LoVo (cell line): ENCODE measurements around the gene GUCD1.

Source experiments
- DNase-seq: peaks from one replicate; pipeline ENCODE4 v3.0.0-alpha.2; 2016; ENCODE audit warnings: low spot score

GUCD1 gene

DNA sequence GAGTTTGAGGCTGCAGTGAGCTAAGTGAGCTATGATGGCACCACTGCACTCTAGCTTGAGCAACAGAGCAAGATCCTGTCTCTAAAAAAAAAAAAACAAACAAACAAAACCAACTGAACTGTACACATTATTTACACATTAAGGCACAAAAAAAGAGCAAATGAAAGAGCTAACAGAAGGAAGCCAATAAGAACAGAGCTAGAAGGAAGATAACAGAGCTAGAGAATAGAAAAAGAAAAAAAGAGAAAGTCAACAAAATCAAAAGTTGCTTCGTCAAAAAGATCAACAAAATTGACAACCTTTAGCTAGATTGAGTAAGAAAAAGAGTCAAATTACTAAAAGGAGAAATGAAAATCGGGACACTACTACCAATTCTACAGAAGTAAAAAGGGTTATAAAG is 25.0 kb downstream of the GUCD1 start:
- no peak for DNase-seq

DNA sequence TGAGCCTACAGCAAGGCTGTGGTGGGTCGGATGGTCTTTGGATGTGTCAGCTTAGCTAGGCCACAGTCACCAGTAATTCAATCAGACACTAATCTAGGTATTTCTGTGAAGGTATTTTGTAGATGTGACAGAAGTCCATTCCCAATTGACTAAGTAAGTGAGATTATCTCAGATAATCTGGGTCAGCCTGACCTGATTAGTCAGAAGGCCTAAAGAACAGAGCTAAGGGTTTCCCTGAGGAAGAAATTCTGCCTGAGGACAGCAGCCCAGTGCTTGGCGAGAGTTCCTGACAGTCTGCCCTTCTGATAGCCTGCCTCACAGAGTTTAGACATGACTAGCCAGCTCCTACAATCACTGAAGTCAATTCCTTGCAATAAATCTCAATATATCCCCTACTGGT is 28.7 kb downstream of the GUCD1 start:
- DNase-seq, result no peak

DNA sequence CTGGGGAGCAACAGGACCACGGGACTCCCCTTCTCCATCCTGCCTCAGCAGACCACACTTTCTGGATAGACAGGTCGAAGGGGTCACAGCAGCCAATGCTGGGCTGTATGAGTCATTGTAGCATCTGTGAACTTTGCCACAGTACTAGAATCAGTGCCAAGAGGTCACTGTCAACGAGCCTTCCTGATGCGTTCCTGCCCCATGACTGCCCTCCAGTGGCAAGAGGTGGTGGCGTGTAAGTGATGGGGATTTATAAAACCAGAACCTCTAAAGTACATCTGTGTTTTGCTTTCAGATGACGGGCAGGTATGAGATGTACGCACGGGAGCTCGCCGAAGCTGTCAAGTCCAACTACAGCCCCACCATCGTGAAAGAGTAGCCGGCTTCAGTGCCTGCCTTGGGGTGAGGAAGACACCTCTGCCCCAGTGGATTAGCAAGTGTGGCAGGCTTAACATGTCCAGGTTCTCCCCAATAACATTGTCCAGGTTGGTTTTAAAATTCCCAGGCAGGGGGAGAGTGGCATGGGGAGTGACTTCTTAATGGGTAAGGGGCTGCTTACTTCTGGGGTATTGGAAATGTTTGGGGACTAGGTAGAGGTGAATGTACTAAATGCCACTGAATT is 29.4 kb downstream of the GUCD1 start:
- DNase-seq, result peak; percentile 73

DNA sequence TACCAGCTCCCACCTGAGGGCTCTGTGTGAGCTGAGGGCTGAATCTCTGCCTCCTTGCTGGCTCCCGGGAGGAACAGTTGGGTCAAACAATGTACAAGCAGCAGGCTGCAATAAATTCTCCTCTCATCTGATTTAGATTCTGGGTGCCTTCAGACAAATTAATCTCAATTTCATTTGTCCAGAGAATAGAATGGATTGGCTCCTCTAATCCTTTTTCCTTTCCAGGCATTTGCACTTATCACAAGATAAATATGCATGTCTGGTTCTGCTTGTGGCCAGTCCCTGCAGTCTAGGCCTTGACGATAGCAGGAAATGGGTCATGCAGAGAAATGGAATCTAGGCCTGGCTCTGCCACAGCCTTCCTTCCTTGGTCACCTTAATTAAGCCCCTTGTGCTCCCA is 31.1 kb downstream of the GUCD1 start:
- DNase-seq, result no peak

DNA sequence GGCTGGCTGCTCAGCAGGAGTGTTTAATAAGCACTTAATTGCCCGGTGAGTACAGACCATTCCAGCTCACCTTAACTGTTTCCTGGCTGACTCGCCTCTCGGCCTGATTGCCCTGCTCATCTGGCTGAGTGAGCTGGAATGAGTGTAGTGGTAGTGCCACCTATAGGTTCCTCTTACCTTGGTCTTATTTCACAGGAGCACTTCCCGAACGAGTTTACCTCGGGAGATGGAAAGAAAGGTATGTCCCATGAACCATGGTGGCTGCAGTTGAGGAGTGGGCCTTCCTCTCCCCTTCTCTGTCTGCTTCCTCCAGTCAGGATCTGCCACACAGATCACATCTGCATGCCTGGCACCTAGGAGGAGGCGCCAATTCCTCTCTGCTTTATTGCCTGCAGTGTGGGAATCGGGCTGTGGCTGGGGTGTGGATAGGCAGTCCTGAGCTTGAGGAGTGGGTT is 33.1 kb downstream of the GUCD1 start:
- DNase-seq, result peak; percentile 69

DNA sequence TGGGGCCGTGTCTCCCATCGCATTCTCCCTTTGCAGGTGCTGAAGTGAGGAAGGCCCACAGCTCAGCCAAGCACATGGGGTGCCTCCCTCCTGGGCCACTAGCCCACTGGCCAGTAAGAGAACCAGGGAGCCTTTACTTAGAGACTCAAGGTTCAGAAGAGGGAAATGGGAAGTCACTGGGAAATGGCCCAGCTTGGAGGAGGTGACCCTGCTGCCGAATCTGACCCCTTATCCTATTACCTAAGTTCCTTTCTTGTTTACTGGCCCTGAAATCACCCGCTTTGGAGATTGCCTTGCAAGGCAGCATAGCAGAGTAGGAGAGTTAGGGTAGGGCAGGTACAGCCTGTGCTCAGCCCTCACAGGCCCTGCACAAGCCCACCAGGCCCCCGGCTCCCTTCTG is 35.4 kb downstream of the GUCD1 start:
- no peak for DNase-seq

DNA sequence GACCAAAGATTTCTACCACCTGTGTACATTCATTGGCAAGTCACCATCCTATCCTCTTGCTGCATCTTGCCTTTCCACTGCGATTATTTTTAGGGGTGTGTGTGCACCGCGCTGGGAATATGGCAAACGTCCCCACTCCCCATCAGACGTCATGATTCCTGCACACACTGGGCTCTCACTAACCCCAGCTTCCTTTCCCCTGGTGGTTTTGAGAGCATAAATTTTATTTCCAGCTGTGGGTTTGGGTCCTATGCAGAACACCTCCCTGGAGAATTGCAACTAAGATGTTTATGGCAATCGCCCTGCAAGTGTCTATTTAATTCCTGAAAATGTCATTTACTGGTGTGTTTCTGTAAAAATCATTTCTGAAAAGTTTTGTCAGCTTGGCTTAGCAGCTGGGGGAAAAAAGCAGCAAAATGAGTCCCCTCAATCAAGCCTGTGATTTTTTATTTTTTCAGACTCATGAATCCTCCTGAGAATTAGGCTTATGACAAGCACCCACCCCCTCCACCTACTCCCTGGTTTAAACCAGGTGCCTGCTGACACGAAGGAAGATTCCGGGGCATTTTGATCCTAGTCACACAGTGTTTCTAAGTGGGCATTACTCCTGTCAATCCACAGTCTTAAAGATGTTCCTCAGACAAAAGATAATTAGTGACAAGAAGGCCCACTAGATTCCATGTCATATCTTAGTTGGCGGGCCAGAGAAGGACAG is 36.0 kb downstream of the GUCD1 start:
- no peak for DNase-seq

DNA sequence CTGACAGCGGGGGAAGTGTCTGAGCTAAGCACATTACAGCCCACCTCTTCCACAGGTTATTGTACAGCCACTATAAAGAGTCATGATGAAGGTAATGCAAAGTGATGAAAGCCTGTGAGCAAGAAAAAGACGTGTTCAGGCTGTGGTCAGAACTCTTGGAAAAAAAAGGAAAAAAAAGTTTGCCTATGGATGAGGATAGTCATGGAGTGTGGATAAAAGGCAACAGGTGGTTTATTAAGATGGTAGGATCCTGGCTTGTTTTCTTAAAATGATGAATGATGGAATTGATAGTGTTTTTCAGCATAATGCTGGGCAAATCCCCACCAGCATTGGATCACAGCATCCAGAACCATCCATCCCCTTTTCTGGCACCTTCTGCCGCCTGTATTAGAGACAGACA is 36.7 kb downstream of the GUCD1 start:
- DNase-seq, result no peak

DNA sequence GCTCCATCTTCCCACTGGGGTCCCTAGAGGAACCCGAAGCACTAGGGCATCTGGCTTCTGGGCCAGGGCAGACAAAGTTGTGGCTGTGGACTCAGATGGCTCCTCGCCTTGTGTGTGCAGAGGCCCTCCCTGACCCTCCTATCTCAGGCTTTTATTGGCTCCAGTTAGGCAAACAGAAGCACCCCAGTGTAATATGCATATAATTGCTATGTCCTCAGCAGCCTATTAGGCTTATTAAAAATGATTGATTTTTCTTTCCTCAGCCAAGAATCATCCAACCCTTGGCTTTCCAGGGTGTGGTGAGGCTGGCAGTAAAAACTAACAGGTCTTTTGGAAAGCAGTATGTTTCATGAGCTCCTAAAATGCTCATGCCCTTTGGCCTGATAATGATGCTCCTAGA is 37.5 kb downstream of the GUCD1 start:
- no peak for DNase-seq

DNA sequence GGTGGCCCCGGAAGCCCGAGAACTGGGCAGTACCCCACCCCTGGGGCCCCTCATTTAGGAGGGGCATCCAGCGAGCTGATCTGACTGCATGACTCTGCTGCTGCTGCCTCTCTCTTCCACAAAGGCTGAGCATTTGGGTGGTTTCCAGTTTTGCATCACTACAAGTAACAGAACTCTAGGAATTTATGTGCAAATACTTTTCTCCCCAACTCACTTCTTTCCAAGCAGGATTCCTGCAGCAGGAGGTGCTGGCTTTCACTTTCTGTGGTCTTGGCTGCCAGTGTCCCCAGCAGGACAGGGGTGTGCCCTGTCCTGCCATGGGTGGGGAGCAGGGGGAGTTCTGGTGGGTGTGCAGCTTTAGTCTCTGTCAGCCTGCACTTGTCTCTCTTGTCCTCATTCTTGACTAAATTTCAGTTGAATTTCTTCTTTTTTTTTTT is 38.6 kb downstream of the GUCD1 start:
- DNase-seq, result peak; percentile 8

DNA sequence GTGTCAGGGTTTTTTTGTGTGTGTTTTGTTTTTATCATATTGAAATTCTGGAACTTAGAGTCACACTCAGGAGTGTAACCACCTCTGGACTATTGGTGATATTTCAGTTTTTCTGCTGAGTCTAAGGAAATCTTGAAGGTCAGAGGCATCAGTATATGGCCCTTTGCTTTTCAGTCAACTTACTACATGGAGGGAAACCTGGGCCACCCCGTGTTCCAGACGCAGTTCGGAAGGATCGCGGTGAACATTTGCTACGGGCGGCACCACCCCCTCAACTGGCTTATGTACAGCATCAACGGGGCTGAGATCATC is 40.0 kb downstream of the GUCD1 start:
- no peak for DNase-seq

DNA sequence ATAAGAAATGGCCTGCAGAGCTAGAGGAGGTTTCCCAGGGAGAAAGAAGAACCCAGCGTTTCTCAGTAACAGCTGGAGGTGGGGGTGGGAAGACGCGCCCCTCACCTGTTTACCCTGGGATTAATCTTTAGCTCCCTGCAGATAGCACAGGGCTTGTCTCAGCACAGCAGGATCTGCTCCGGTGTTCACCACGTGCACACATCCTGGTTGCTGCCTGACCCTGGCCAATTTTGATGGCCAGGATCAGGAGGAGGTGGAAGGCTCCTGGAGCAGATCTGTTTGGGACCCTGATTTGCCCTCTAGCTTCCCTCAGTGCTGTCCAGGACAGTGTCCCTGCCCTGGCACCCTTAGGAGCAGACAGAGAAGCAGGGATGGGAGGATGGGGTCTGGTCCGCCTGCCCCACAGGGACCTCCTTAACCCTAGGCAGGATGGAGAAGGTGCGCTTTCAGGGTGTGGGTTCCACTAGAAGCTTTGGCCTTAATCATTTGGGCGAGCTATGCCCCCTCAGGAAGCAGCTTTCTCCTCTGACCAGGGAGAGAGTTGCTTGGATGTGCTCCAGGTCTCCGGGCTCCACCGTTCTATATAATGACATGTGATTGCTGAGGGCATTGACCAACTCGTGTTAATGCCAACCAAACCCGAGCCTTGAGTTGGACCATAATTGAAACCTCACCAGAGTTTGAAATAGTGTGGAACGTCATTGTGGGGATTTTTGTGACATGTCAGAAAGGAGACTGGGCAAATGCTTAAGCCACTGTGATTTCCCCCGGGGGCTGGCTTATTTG is 40.5 kb downstream of the GUCD1 start:
- DNase-seq, result no peak

DNA sequence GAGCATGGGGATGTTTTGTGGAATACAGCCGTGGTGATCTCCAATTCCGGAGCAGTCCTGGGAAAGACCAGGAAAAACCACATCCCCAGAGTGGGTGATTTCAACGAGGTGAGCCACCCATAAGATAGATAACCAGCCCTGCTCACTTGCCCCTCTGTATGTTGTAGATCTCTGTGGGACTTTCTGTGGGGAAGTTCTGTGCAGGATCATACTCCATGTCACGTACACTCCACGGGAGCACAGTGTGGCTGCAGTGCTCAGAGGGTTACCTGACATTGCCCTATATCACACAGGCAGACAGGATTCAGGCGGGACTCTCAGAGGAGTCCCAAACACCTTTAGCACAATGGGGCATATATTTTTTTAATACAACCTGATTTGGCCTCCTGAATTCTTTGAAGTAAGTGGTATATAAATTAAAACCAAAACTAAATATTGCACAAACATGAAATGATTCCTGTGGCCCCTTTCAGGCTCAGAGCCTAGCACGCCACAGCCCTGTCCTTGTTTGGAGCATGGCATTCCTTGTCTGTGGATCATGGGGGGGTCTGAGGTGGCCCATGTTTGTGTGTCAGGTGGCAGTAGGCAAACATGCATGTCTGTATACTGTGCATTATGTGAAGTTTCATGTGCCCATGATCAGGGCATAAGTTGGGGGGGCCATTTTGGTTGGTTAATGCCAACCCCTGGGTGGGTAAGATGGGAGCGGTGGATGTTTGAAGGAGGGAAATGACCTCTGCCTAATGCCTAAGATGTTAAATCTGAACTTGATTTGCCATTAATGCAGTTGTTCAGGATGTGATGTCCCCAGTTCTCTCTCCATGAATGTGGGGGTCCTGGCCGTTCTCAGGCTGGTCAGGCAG is 41.3 kb downstream of the GUCD1 start:
- no peak for DNase-seq

DNA sequence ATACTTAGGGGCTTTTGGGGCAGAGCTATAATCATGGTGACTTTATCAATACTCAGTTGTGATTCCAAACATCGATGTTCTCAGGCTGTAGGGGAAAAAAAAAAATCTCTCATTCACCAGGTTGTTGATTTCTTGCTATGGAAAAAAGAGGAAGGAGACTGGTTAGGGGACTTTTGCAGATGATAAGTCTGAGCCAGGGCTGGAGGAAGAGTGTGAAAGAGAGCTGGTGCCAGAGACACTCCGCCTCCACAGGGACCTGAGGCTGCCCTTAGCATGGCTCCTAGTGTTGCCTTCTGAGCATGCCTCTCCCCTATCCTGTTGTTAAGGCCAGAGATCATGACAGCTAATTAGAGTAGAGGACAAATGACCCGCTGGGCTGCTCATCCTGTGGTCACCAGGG is 42.9 kb downstream of the GUCD1 start:
- no peak for DNase-seq

DNA sequence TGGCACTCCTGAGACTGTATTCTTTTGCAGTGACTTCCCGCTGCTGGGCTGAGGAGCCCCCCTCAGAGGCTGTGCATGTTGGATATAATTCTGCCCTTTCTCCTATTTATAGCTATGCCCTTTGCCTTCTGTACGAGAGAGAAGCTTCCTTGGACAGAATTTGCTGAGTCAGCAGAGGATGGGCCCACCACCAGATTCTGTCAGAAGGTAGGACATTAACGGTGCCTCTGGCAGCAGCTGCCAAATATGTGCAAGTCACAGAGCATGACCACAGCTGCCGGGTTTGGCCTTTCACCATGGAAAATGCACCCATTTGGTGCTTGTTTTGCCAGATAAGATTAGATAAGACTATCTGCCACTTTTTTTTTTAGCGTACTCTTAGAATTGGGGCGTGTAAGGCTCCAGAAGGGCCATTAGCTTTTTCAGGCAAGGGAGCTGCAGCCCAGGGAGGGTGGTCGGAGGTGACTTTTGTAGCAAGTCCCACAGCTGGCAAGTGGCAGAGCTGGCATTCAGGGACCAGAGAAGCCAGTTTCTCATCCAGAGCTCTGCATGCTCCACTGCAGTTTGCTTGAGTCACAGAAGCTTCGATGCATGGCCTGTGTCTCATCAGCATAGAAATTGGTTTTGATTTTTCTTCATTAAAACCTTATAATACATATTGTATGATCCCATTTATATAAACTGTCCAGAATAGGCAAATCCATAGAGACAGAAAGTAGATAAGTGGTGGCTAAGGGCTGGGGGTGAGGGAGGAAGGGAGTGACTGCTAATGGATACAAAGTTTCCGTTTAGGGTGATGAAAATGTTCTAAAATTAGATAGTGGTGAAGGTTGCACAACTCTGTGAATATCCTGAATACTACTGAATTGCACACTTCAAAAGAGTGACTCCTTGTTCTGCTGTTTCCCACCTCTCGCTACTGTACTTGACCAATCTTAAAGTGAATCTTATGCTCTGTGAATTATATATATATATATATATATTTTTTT is 44.0 kb downstream of the GUCD1 start:
- no peak for DNase-seq

DNA sequence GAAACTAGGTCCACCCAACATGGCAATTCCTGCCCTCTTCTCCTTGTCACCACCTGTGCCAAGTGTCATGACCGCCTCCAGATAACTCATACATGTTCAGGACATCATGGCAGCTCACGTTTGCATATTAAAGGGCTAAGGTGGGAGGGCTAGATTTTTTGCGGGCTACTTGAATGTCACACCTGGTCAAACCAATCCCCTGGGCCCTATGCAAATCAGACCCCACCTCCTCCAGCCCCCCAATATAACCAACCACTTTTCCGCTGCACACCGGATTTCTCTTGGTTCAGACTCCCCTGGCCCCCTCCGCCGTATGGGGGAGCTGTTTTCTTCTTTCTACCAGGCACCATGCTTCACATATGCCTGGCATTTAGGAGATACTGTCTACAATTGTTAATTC is 47.2 kb downstream of the GUCD1 start:
- no peak for DNase-seq

DNA sequence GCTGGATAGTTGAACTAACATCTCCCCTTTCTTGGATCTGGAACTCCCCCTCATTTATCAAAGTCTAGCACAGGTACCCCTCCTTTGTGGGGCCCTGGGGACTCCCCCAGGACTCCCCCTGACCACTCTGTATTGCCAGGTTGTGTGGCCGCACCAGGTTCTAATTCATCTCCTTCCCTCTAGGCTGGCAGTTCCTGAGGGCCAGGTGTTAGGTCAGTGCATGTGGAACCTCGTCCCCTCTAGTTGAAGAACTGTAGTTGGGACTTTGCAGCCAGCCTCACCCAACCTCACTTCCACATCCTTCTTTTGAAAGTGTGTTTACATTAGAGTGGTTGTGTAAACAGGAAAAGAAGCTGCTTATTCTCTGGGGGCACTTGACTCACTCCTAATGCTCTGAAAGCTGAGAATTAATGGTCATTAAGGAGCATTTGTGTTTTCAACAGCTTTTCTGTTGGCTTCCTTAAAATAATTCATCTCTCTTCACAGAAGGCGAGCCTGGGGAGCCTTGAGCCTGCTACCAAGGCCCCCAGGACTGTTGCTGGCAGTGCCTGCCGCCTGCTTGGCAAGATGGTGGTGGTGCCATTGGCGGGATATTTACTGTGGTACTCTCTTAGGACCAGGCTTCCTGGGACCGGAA is 48.0 kb downstream of the GUCD1 start:
- peak; percentile 48 for DNase-seq

DNA sequence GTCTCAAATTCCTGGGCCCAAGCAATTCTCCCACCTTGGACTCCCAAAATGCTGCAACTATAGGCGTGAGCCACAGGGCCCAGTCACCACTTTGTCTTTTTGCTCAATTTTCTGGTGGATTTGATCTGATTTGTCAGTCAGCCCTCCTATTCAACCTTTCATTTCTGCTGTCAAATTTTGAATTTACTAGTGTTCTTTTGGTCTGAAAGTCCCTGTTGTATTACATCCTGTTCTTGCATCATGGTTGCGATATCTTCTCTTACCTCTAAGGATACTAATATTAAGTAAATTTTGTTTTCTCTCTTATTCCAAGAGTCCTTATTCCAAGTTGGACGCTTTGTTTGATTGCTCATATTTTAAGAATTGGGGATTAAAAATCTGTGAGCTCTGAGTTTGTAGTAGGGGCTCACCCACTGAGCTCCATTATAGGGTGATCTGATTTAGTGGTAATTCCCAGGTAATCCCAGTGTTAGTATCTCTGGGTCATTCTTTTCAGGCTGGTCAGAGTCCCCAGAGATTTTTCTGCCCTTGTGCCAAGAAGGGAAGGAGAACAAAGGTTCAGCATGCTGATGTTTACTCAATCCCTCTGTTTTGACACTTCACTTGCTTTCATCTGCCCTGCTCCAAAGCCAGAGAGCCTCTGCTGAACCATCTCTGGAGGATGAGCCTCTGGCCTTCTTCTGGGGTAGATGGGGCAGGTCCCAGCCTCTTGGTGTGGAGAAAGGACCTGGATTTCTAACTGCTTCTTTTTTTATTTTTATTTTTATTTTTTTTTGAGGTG is 49.8 kb downstream of the GUCD1 start:
- DNase-seq, result no peak

DNA sequence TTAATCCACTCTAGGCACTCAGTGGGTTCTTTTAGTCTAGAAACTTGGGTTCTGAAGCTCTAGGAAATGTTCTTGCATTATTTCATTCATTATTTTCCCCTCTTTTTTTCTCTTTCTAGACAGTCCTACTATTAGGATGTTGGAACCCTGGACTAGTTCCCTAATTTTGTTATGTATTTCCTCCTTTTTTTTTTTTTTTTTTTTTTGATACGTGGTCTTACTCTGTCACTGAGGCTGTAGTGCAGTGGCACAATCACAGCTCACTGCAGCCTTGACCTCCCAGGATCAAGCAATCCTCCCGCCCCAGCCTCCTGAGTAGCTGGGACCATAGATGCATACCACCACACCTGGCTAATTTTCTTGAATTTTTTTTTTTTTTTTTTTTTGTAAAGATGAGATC is 50.4 kb downstream of the GUCD1 start:
- DNase-seq, result no peak

DNA sequence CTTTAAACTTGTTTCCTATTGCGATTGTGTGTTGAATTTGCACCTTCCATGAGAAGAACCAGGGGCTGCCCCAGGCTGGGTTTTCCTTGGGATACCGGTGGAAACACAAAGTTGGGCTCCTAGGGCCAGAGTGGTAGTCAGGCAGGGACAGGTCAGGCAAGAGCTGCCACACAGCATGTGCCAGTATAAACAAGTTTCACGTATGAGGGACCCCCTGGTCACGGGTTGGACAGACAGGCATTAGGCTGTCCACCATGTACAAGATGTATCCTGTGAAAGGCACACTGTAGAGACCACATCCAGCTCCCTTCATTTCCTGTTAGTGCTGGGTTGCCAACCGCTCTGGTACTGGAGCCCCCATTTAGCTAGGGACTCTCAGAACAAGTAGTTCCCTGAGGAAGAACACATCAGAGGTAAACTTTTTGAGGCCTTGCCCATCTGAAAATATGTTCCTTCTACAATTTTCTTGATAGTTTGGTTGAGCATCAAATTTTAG is 51.0 kb downstream of the GUCD1 start:
- no peak for DNase-seq
